ENCODE results near the gene LYL1.

- TF ChIP-seq, protein P1, sequence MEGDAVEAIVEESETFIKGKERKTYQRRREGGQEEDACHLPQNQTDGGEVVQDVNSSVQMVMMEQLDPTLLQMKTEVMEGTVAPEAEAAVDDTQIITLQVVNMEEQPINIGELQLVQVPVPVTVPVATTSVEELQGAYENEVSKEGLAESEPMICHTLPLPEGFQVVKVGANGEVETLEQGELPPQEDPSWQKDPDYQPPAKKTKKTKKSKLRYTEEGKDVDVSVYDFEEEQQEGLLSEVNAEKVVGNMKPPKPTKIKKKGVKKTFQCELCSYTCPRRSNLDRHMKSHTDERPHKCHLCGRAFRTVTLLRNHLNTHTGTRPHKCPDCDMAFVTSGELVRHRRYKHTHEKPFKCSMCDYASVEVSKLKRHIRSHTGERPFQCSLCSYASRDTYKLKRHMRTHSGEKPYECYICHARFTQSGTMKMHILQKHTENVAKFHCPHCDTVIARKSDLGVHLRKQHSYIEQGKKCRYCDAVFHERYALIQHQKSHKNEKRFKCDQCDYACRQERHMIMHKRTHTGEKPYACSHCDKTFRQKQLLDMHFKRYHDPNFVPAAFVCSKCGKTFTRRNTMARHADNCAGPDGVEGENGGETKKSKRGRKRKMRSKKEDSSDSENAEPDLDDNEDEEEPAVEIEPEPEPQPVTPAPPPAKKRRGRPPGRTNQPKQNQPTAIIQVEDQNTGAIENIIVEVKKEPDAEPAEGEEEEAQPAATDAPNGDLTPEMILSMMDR (IDR thresholded peaks at IDR 0.05), result no peak
- no peak for TF ChIP-seq EZH2 (IDR thresholded peaks at IDR 0.05; ENCODE audit: borderline replicate concordance, insufficient read depth, low read depth, low read length, poor library complexity, severe bottlenecking)
Measured at GRCh38 chr19:13079542-13079986, 23.1 kb downstream of the LYL1 start.
